Neural progenitor cell (in vitro differentiated cells): ENCODE data around the gene E2F2. TPM values are rescaled to one million over a fixed set of nuclear protein-coding genes. Genes with fewer than 3 reads are reported as not detected.

ENCODE experiments used
- DNase-seq: peaks from one replicate; pipeline ENCODE4 v3.0.0-alpha.2; 2016; ENCODE audit warnings: low spot score
- H2AFZ ChIP-seq: fragments of 200-600 bp; sonication (generic); replicated peaks from 2 replicates; pipeline ENCODE4 v1.6.1; 2016; ENCODE audit warnings: antibody characterized with exemption
- H3F3A ChIP-seq: fragments of 200-600 bp; sonication (generic); 2 replicates; pipeline ENCODE4 v1.6.1; 2016; ENCODE audit warnings: antibody characterized with exemption, low read depth
- H3K27ac ChIP-seq: fragments of 200-600 bp; sonication (generic); 2 replicates; pipeline ENCODE4 v1.5.1; 2016; ENCODE audit warnings: mild to moderate bottlenecking
- H3K27me3 ChIP-seq: fragments of 200-600 bp; sonication (generic); 2 replicates; pipeline ENCODE4 v1.6.1; 2016; ENCODE audit warnings: mild to moderate bottlenecking, moderate library complexity
- H3K36me3 ChIP-seq: fragments of 200-600 bp; sonication (generic); 2 replicates; pipeline ENCODE4 v1.5.1; 2016
- H3K4me1 ChIP-seq: fragments of 200-600 bp; sonication (generic); 2 replicates; pipeline ENCODE4 v1.6.1; 2016; ENCODE audit warnings: mixed run types
- H3K4me2 ChIP-seq: fragments of 200-600 bp; sonication (generic); 2 replicates; pipeline ENCODE4 v1.6.1; 2016
- H3K4me3 ChIP-seq: fragments of 200-600 bp; sonication (generic); 2 replicates; pipeline ENCODE4 v1.5.1; 2016
- H3K79me2 ChIP-seq: fragments of 200-600 bp; sonication (generic); 2 replicates; pipeline ENCODE4 v1.6.1; 2016; ENCODE audit warnings: low read depth
- H3K9ac ChIP-seq: fragments of 200-600 bp; sonication (generic); 2 replicates; pipeline ENCODE4 v1.6.1; 2016
- H3K9me3 ChIP-seq: fragments of 200-600 bp; sonication (generic); 2 replicates; pipeline ENCODE4 v1.5.1; 2016; ENCODE audit warnings: low read depth
- H4K20me1 ChIP-seq: fragments of 200-600 bp; sonication (generic); 2 replicates; pipeline ENCODE4 v1.6.1; 2016; ENCODE audit warnings: low read depth
- H3K27ac Mint-ChIP-seq: 3 replicates; pipeline ENCODE4 v1.8.0; 2021; ENCODE audit warnings: mixed read lengths
- H3K27me3 Mint-ChIP-seq: 2 replicates; pipeline ENCODE4 v1.8.0; 2022; ENCODE audit warnings: low read depth, mild to moderate bottlenecking, inconsistent platforms, moderate library complexity, mixed read lengths; ENCODE audit not compliant: insufficient read depth
- H3K36me3 Mint-ChIP-seq: 3 replicates; pipeline ENCODE4 v1.8.0; 2021; ENCODE audit warnings: mixed read lengths
- H3K4me1 Mint-ChIP-seq: 3 replicates; pipeline ENCODE4 v1.8.0; 2021; ENCODE audit warnings: mixed read lengths
- H3K4me3 Mint-ChIP-seq: 3 replicates; pipeline ENCODE4 v1.8.0; 2021; ENCODE audit warnings: mild to moderate bottlenecking, moderate library complexity, mixed read lengths
- H3K9me3 Mint-ChIP-seq: 3 replicates; pipeline ENCODE4 v1.8.0; 2020; ENCODE audit warnings: mixed read lengths
- EZH2 ChIP-seq: fragments of 200-600 bp; sonication (generic); IDR thresholded peaks from 2 replicates; pipeline ENCODE4 v1.6.1; 2017; ENCODE audit warnings: antibody characterized with exemption, mild to moderate bottlenecking, moderate library complexity
- EZH2phosphoT487 ChIP-seq: fragments of 200-600 bp; sonication (generic); IDR thresholded peaks from 2 replicates; pipeline ENCODE4 v1.6.1; 2017; ENCODE audit warnings: antibody characterized with exemption
- total RNA-seq: library from RNA; depleted of rRNA; stranded (reverse); fragments of >200 nt; gene quantifications from 2 replicates; pipeline ENCODE4 v1.2.3, GENCODE V29; 2015; ENCODE audit warnings: low replicate concordance
- TF ChIP-seq, protein P1 (sequence below): fragments of 200-600 bp; sonication (generic); IDR thresholded peaks from 2 replicates; pipeline ENCODE4 v1.5.1; 2017; ENCODE audit warnings: antibody characterized with exemption, mild to moderate bottlenecking

The E2F2 gene
- total RNA-seq, 1 donor from 2014 or later: 3.4 TPM

DNA sequence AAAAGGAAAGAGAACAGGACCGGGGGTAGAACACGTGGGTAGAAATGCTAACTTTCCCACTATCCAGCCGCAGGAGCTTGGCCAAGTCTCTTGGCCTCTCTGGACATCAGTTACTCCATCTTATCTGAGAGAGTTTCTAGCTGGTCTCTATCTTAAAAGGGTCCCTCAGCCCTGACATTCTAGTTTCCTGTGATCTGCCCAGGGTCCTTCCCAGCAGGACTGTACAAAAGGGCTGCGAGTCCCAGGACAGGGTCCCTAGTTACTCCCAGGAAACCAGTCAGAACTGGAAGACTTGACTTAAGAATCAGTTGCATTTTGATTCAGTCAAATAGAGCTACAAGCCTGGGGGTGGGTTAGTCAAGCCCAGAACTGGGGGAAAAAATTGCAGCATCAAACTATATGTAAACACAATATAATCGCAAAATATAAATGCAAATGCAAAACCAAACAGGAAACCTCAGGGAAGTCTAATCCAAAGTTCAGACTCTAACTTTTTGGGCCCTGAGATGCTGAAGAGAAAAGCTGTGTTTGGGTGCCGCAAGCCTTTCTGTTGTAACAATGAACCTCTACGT, 49.9 kb downstream of the E2F2 start:
- Histone ChIP-seq H3K4me1 (peaks cover 10% of the 10 kb centered on the region), H3K4me2 (no peak overlapping the region), H3K9ac (no peak overlapping the region), H3K27ac (no peak overlapping the region), H2AFZ (no peak overlapping the region), H4K20me1 (peaks cover 11% of the 10 kb centered on the region), H3K9me3 (no peaks in the 10 kb centered on the region), H3K4me3 (no peak overlapping the region), H3F3A (peaks cover 27% of the 10 kb centered on the region), H3K36me3 (no peaks in the 10 kb centered on the region), H3K79me2 (no peaks in the 10 kb centered on the region), H3K27me3 (peaks cover 48% of the 10 kb centered on the region)
- H3K36me3 Mint-ChIP-seq: peaks cover 8% of the 10 kb centered on the region
- TF ChIP-seq EZH2 (no peak), EZH2phosphoT487 (no peak)
- TF ChIP-seq, protein P1, sequence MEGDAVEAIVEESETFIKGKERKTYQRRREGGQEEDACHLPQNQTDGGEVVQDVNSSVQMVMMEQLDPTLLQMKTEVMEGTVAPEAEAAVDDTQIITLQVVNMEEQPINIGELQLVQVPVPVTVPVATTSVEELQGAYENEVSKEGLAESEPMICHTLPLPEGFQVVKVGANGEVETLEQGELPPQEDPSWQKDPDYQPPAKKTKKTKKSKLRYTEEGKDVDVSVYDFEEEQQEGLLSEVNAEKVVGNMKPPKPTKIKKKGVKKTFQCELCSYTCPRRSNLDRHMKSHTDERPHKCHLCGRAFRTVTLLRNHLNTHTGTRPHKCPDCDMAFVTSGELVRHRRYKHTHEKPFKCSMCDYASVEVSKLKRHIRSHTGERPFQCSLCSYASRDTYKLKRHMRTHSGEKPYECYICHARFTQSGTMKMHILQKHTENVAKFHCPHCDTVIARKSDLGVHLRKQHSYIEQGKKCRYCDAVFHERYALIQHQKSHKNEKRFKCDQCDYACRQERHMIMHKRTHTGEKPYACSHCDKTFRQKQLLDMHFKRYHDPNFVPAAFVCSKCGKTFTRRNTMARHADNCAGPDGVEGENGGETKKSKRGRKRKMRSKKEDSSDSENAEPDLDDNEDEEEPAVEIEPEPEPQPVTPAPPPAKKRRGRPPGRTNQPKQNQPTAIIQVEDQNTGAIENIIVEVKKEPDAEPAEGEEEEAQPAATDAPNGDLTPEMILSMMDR: no peak
- H3K27ac Mint-ChIP-seq: no peak overlapping the region
- H3K9me3 Mint-ChIP-seq: no peaks in the 10 kb centered on the region
- H3K27me3 Mint-ChIP-seq: peaks cover 9% of the 10 kb centered on the region
- DNase-seq: no peak
- peaks cover 56% of the 10 kb centered on the region for H3K4me1 Mint-ChIP-seq
- peak overlapping the region; percentile 21 for H3K4me3 Mint-ChIP-seq

DNA sequence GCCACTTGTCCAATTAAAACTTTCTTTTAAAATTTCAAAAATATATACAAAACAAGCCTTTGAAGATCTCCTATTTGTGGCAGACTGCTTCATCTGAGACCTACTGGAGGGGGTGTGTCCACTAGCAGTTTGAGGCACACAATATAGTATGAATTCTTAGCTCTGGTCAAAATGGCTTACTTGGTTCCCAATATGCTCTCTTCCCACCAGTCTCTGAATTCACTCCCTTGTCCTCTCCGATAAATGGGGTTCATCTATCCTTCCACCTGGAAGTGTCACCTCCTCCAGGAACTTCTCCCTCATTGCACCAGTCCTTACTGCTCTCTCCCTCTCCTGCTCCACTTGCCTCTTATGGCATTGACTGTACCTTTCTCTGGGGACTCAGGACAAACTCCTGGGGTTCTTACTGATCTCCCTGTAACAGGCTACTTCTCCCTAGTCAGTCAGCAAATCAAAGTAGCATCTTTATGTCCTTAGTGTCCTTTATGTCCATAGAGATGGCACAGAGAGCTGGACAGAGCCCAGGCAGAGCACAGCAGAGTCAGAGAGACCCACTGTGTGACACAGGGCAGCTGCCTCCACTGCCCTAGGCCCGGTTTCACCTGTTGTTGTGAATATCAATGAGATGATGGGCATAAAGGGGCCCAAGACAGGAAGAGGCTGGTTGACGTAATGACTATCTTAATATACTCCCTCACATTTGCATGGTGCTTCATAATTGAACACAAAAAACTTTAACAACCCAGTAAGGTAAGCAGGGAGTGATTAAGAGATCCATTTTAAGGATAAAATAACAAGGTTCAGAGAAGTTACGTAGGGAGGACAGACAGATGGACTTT, 50.6 kb downstream of the E2F2 start:
- Mint-ChIP-seq H3K9me3 (no peaks in the 10 kb centered on the region), H3K27me3 (peaks cover 9% of the 10 kb centered on the region), H3K27ac (no peak overlapping the region), H3K36me3 (peaks cover 8% of the 10 kb centered on the region), H3K4me3 (no peak overlapping the region), H3K4me1 (peaks cover 56% of the 10 kb centered on the region)
- no peaks in the 10 kb centered on the region for H3K79me2 ChIP-seq
- H3K36me3 ChIP-seq: no peaks in the 10 kb centered on the region
- H3K9ac ChIP-seq: no peak overlapping the region
- no peak overlapping the region for H3K4me3 ChIP-seq
- H3K4me1 ChIP-seq: peaks cover 10% of the 10 kb centered on the region
- H2AFZ ChIP-seq: no peak overlapping the region
- peaks cover 23% of the 10 kb centered on the region for H3F3A ChIP-seq
- H3K9me3 ChIP-seq: no peaks in the 10 kb centered on the region
- no peak overlapping the region for H3K27ac ChIP-seq
- TF ChIP-seq EZH2phosphoT487 (no peak), EZH2 (no peak)
- TF ChIP-seq, protein P1: no peak
- H3K27me3 ChIP-seq: peaks cover 41% of the 10 kb centered on the region
- peaks cover 11% of the 10 kb centered on the region for H4K20me1 ChIP-seq
- no peak for DNase-seq
- no peak overlapping the region for H3K4me2 ChIP-seq

DNA sequence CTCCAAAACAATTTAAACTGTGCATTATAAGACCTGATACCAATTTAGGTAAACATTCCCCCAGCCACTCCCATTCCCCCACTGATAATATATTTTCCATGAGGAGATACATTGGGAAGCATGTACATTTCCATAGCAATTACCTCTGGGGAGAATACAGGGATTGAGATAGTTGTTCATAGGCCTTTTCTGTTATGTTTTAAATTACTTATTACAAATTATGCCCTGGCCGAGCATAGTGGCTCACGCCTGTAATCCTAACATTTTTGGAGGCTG, 51.4 kb downstream of the E2F2 start:
- peaks cover 51% of the 10 kb centered on the region for H3K4me1 Mint-ChIP-seq
- TF ChIP-seq EZH2phosphoT487 (no peak), EZH2 (no peak)
- TF ChIP-seq, protein P1: no peak
- Histone ChIP-seq H3K4me2 (no peak overlapping the region), H4K20me1 (peaks cover 11% of the 10 kb centered on the region), H3K9ac (no peak overlapping the region), H3K9me3 (no peaks in the 10 kb centered on the region), H3K27me3 (peaks cover 33% of the 10 kb centered on the region), H3F3A (peaks cover 15% of the 10 kb centered on the region), H3K27ac (no peak overlapping the region), H2AFZ (no peak overlapping the region), H3K4me3 (no peak overlapping the region), H3K4me1 (peaks cover 5% of the 10 kb centered on the region), H3K79me2 (no peaks in the 10 kb centered on the region), H3K36me3 (no peaks in the 10 kb centered on the region)
- no peaks in the 10 kb centered on the region for H3K9me3 Mint-ChIP-seq
- H3K27me3 Mint-ChIP-seq: peaks cover 6% of the 10 kb centered on the region
- DNase-seq: no peak
- peaks cover 8% of the 10 kb centered on the region for H3K36me3 Mint-ChIP-seq
- no peak overlapping the region for H3K4me3 Mint-ChIP-seq
- no peak overlapping the region for H3K27ac Mint-ChIP-seq
